Measurements from ENCODE around the gene PUS10. TPM values are rescaled to one million over a fixed set of nuclear protein-coding genes. Genes with fewer than 3 reads are reported as not detected.
A peak's percentile ranks its signal among the peaks of the same experiment; 100 is the strongest.

PUS10 gene
- total and polyA plus RNA-seq, 2 of the 4 experiments (the other 2 are of a cell fraction), result 4.4 to 5.7 TPM

GRCh38 chr2:60948926-60949579, 69.0 kb downstream of the PUS10 start:
- no peaks in the 10 kb centered on the region for H3K9me1 ChIP-seq (ENCODE audit: insufficient read depth, low read length)
- no peak overlapping the region for H3K9ac ChIP-seq (ENCODE audit: low read depth, low read length)
- WGBS, 2 experiments (ENCODE audit: extremely low coverage in 2 of 2, insufficient read length in 1 of 2), result no CpG with 5 or more reads among the region's 6 CpGs
- H3K79me1 ChIP-seq (ENCODE audit: low read depth in 1 of 2, low read length in 2 of 2), result no peaks in the 10 kb centered on the region
- no peak overlapping the region for H3K18ac ChIP-seq (ENCODE audit: low read depth, low read length)
- no peak overlapping the region for H3K27ac ChIP-seq (ENCODE audit: insufficient read depth, low read length)
- H3K4ac ChIP-seq (ENCODE audit: low read depth, low read length), result no peak overlapping the region
- no peak overlapping the region for H3K14ac ChIP-seq (replicated peaks; ENCODE audit: low read depth, low read length)
- H3K4me1 ChIP-seq (ENCODE audit: control insufficient read depth, insufficient read depth, low read length), result no peaks in the 10 kb centered on the region
- H2BK120ac ChIP-seq (ENCODE audit: low read depth, low read length), result no peak overlapping the region
- no peak overlapping the region for H3K56ac ChIP-seq (ENCODE audit: extremely low read depth, insufficient read depth, low read length)
- DNase-seq (peak; percentile 35), ATAC-seq (ENCODE audit: low read depth) (no peak)
- BruUV-seq (replicated peaks), result no TSS peak
- H3K9me3 ChIP-seq (ENCODE audit: control insufficient read depth, insufficient read depth, low read length), result no peaks in the 10 kb centered on the region
- H3K23ac ChIP-seq (ENCODE audit: low read depth, low read length), result no peak overlapping the region
- no peak overlapping the region for H2BK15ac ChIP-seq (ENCODE audit: low read depth, low read length)
- H4K5ac ChIP-seq (ENCODE audit: low read depth, low read length), result no peak overlapping the region
- H2AK5ac ChIP-seq (ENCODE audit: low read depth, low read length), result no peak overlapping the region
- H2AFZ ChIP-seq (replicated peaks; ENCODE audit: low read length, poor library complexity), result no peak overlapping the region
- H3K36me3 ChIP-seq (ENCODE audit: control insufficient read depth, insufficient read depth, low read length), result peaks cover 2% of the 10 kb centered on the region; the same call in 1 of the 2 replicates
- ChIA-PET CTCF (no interaction called here), POLR2A (ENCODE audit: unreplicated experiment) (no interaction called here)
- H2BK5ac ChIP-seq (ENCODE audit: low read depth, low read length, poor library complexity, severe bottlenecking), result no peak overlapping the region
- no peaks in the 10 kb centered on the region for H4K20me1 ChIP-seq (ENCODE audit: insufficient read depth, low read length)
- dilution Hi-C loops (cut with HindIII; ENCODE audit: low sequenced_read_pairs, unreplicated experiment), result no loop called here
- no peak overlapping the region for H3K4me3 ChIP-seq (ENCODE audit: insufficient read depth, low read depth, low read length)
- intact Hi-C loops (cut with micrococcal nuclease), result no loop called here
- in situ Hi-C loops (cut with MboI; ENCODE audit: low sequenced_read_pairs), result no loop called here
- no peak overlapping the region for H2AK9ac ChIP-seq (replicated peaks; ENCODE audit: low read depth, low read length, poor library complexity)
- no peak for TF ChIP-seq SMC3 (IDR thresholded peaks at IDR 0.05; ENCODE audit: low read depth, low read length)
- TF ChIP-seq FOS (IDR thresholded peaks at IDR 0.05; ENCODE audit: low read depth, low read length), result no peak
- no peak for TF ChIP-seq CEBPB (IDR thresholded peaks at IDR 0.05; ENCODE audit: low read depth, low read length)
- no peak for TF ChIP-seq RAD21 (IDR thresholded peaks at IDR 0.05; ENCODE audit: low read length)
- no peak for TF ChIP-seq RFX5 (IDR thresholded peaks at IDR 0.05; ENCODE audit: low read depth, low read length)
- no peak for TF ChIP-seq USF2 (IDR thresholded peaks at IDR 0.05; ENCODE audit: low read depth, low read length)
- no peak for TF ChIP-seq MXI1 (IDR thresholded peaks at IDR 0.05; ENCODE audit: borderline replicate concordance, low read depth, low read length)
- no peak overlapping the region for H2BK20ac ChIP-seq (ENCODE audit: low read depth, low read length)
- no peak overlapping the region for H4K8ac ChIP-seq (ENCODE audit: low read depth in 2 of 2, low read length in 2 of 2)
- no peak overlapping the region for H3K4me2 ChIP-seq (ENCODE audit: low read depth, low read length)
- no peak overlapping the region for H4K91ac ChIP-seq (ENCODE audit: insufficient read depth, low read depth, low read length)
- H3K27me3 ChIP-seq (ENCODE audit: control insufficient read depth, insufficient read depth, low read length), result no peaks in the 10 kb centered on the region
